GM10266 (cell line): ENCODE data around the gene IL22RA1.

Experiments used
- DNase-seq: peaks from one replicate; pipeline ENCODE4 v3.0.0; 2012; ENCODE audit errors: extremely low spot score
- TF ChIP-seq, protein P1 (sequence below): IDR thresholded peaks from 2 replicates; pipeline ENCODE4 v1.5.1; 2012; ENCODE audit warnings: mild to moderate bottlenecking, low read depth; ENCODE audit not compliant: control insufficient read depth, insufficient read depth; ENCODE audit errors: missing control alignments

Gene IL22RA1

DNA sequence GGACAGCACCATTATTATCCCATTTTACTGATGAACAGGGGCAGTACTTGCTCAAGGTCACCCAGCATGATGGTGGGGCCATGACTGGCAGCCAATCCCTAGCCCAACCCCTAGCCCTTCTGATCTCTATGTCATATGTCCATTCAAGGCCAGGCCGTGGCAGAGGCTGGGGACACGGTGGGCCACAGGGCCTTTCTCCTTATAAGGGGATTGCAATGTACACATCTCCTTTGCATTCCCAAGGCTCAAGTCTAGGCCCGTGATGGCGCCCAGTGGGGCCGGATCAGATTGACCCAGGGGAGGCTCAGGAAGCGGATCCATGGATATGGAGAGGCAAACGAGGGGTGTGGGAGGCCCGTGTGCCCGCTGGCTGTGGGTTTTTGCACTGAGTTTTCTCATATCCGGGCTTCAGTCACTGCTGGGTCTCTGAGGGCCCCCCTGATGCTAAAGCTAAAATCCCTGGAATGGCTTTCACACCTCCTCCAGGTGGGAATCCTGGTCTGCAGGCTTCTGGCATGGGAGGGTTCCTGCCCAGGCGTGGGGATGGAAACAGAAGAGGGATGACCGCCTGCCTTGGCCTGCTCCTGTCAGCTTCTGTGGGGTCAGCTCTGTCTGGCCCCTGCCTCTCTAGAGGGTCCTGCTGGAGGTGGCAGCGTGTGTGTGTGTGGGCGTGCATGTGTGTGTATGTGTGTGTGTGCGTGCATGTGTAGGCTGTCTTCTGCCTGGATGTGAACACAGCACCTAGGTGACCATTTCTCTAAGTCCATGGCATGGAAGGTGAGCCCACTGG lies 33.1 kb downstream of the IL22RA1 start:
- no peak for DNase-seq
- TF ChIP-seq, protein P1, sequence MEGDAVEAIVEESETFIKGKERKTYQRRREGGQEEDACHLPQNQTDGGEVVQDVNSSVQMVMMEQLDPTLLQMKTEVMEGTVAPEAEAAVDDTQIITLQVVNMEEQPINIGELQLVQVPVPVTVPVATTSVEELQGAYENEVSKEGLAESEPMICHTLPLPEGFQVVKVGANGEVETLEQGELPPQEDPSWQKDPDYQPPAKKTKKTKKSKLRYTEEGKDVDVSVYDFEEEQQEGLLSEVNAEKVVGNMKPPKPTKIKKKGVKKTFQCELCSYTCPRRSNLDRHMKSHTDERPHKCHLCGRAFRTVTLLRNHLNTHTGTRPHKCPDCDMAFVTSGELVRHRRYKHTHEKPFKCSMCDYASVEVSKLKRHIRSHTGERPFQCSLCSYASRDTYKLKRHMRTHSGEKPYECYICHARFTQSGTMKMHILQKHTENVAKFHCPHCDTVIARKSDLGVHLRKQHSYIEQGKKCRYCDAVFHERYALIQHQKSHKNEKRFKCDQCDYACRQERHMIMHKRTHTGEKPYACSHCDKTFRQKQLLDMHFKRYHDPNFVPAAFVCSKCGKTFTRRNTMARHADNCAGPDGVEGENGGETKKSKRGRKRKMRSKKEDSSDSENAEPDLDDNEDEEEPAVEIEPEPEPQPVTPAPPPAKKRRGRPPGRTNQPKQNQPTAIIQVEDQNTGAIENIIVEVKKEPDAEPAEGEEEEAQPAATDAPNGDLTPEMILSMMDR, result no peak

DNA sequence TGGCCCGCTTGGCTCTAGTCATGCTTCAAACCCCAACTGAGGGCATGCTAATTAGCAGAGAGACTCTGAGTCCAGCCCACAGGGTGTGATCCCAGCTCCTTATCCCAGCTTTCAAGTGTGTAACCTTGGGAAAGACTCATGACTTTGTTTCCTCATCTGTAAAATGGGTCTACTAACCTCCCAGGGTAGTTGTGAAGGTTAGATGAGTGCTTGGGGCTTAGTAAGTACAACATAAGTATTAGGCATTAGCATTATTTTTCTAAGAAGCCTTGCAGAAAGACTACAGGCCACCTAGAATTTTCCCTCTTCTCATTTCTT lies 33.8 kb downstream of the IL22RA1 start:
- DNase-seq, result no peak
- TF ChIP-seq, protein P1, result no peak

DNA sequence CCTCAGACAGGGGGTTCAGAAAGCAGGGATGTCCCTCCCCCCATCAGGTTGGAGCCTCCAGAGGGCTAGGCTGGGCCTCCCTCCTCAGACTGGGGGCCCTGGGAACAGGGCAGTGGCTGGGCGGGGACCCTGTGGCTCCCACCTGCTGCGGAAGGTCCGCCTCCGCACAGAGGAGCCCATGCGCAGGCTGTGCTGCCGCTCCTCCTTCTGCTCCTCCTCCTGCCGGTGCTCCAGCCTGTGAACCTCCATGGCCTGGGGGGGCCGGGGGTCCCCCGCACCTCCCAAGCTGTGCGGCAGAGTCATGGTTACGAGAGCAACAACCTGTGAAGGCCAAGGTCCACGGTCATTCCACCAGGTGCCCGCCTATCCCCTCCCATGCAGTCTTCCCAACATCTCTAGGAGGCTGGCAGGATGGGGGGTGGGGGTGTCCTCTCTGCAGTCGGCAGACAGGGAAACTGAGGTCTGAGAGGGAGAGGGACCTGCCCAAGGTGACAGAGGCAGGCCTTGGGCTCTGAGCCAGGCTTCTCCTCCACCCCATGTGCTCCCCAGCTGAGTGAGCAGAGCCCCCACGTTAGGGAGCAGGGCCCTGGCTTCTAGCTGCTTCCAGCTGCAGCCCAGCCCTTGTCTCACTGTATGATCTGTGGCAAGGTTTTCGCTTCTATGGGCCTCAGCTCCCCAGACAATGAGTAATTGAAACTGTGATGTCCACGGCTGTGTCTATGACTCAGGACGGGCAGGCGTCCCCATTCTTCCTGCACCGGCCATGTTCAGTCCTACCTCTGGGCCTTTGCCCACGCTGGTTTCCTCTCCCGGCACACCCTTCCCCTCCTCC lies 34.4 kb downstream of the IL22RA1 start:
- no peak for DNase-seq
- TF ChIP-seq, protein P1, result no peak

DNA sequence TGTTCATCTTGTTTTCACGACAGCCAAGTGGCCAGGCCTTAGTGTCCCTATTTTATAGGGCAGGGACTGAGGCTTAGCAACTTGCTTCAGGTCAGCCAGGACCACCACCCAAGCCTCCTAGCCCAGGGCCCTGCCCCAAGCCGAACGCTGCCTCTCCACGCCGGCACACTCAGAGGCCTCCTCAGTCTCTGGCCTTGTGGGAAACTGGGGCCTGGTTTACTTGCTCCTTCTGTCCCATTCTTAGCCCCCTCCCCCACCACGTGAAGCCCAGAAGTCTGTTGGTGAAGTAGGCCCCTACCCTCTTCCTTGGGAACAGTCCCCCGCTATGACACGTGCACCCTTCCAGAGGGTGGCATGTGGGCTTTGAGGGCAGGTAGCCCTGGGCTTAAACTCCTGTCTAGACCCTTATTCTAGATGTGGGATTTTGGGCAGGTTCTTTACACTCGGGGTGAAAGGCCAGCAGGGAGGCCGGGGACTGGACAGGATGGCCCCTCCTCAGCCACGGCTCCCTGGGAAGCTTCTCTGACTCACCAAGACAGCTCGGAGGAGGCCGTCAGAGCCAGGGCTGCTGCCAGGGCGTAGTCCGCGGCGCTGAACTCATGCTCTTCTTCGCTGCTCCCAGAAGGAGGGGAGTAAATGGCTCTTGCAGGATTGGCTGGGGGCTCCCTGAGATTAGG lies 35.3 kb downstream of the IL22RA1 start:
- TF ChIP-seq, protein P1, result no peak
- no peak for DNase-seq

DNA sequence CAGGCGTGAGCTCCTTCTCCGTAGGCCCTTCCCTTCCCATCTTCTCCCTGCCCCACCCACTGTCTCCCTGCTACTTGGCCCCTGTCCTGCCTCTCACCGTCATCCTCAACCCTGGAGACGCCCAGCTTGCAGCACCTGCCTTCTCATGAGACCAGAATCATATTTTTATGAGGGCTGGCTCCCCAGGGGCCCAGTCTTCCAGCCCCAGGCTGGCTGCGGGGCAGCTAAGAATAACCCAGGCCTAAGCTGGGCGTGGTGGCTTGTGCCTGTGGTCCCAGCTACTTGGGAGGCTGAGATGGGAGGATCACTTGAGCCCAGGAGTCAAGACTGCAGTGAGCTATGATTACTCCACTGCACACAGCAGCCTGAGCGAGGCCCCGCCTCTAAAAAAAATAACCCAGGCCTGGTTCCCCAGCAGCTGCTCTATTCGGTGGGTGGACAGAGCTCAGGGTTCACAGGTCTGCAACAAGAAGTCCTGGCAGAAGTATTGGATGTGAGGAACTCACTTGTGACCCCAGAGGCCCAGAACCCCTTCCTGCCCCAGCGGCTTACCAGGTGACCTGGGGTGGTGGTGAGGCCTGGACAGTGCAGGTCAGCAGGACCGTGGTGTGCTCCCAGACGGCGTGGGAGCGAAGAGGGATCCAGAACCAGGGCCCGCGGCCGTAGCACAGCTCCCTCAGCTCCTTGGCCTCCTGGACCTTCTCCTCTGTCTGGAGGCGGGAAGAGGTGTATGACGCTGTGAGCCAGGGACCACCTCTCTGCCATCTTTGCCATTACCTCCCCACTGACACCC lies 37.4 kb downstream of the IL22RA1 start:
- no peak for DNase-seq

DNA sequence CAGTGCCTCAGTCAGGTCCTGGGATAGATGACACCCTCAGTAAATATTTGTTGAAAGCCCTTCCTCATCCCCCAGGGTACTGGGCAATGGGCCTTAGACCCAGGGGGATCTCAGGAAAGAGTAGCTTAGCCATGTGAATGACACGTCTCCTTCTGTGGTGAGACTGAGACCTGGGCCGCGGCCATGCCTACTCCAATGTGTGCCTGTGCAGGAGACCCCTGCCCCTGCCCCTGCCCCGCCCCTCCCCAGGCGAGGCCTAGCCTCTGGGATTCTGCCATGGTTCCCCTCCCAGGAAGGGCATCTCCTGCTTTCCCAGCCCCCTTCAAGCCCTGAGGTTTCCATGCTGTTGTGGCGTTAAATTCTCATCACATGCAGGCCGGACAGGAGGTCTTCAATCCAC lies 38.1 kb downstream of the IL22RA1 start:
- TF ChIP-seq, protein P1, result no peak
- no peak for DNase-seq

More for the DNA sequence above, 37.4 kb downstream of the IL22RA1 start:
- TF ChIP-seq, protein P1, result no peak
